Measurements from ENCODE around the gene STK10.

The STK10 gene

GRCh38 chr5:172086194-172086975, 101.6 kb downstream of the STK10 start:
- H3K4me3 ChIP-seq (ENCODE audit: low read depth, low read length) = no peak overlapping the region
- DNase-seq (ENCODE audit: low read depth, low spot score) = no peak
- ChIA-PET CTCF (no interaction called here), POLR2A (no interaction called here)
- TF ChIP-seq CTCF (IDR thresholded peaks at IDR 0.05; ENCODE audit: insufficient read depth, low read length, missing control alignments) = no peak

GRCh38 chr5:172085738-172086137, 102.3 kb downstream of the STK10 start:
- CTCF ChIA-PET = interaction anchor here (1.3 kb wide), 1 partner anchor 20 kb away, joined by 3 read pairs; no protein-coding TSS in a partner anchor
- TF ChIP-seq CTCF (IDR thresholded peaks at IDR 0.05; ENCODE audit: insufficient read depth, low read length, missing control alignments) = no peak
- DNase-seq (ENCODE audit: low read depth, low spot score) = no peak
- no peak overlapping the region for H3K4me3 ChIP-seq (ENCODE audit: low read depth, low read length)
- POLR2A ChIA-PET = no interaction called here

- no peak overlapping the region for H3K4me3 ChIP-seq (ENCODE audit: low read depth, low read length)
- no peak for DNase-seq (ENCODE audit: low read depth, low spot score)
- CTCF ChIA-PET = interaction anchor here (1.4 to 3.6 kb wide), 2 partner anchors 107 to 171 kb away, joined by 3 to 14 read pairs; partner anchors contain the start of gene STK10
- POLR2A ChIA-PET = no interaction called here
- TF ChIP-seq CTCF (IDR thresholded peaks at IDR 0.05; ENCODE audit: insufficient read depth, low read length, missing control alignments) = no peak
Observed at GRCh38 chr5:172082180-172082579, 105.8 kb downstream of the STK10 start.

- TF ChIP-seq CTCF (IDR thresholded peaks at IDR 0.05; ENCODE audit: insufficient read depth, low read length, missing control alignments) = no peak
- POLR2A ChIA-PET = no interaction called here
- H3K4me3 ChIP-seq (ENCODE audit: low read depth, low read length) = no peak overlapping the region
- CTCF ChIA-PET = interaction anchor here (1.2 to 3.6 kb wide), 2 partner anchors 21 to 109 kb away, joined by 6 to 14 read pairs; partner anchors contain the start of gene STK10
- no peak for DNase-seq (ENCODE audit: low read depth, low spot score)
Observed at GRCh38 chr5:172079876-172080275, 108.1 kb downstream of the STK10 start.

- no peak for TF ChIP-seq CTCF (IDR thresholded peaks at IDR 0.05; ENCODE audit: insufficient read depth, low read length, missing control alignments)
- no peak overlapping the region for H3K4me3 ChIP-seq (ENCODE audit: low read depth, low read length)
- CTCF ChIA-PET = interaction anchor here (0.8 to 1.6 kb wide), 4 partner anchors 9 to 170 kb away, joined by 3 to 6 read pairs (median 4); partner anchors contain the start of gene STK10
- POLR2A ChIA-PET = no interaction called here
- DNase-seq (ENCODE audit: low read depth, low spot score) = no peak
Observed at GRCh38 chr5:172078726-172079345, 109.2 kb downstream of the STK10 start.

Data from AG04449 (cell line).